CD4-positive, alpha-beta T cell treated with Interferon alpha-2 for 1 hour (primary cell): ENCODE measurements around the gene PALLD.

Experiments used
- DNase-seq, 2 donors: peaks; one replicate each; pipeline ENCODE4 v3.0.0-alpha.2; 2020 to 2022

The PALLD gene

DNA sequence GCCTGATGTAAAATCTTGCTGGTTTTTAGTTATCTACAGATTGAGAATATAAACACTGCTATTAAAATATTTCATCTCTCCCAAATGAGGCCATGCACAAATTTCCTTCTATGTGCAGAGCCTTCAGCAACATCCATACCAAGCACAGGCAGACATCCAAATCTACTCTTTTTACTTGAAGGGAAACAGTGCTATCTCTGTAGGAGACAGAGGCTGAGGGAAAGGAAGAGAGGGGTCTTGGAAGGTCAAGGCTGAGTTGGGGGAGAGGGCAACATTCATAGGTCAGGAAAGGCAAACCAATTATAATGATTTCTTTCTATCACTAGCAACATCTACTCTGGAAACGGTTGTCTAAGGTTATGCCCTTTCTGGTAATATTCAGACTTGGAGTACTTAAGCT is 273.0 kb downstream of the PALLD start:
- DNase-seq = no peak

GRCh38 chr4:168771251-168771650 is 274.4 kb downstream of the PALLD start:
- DNase-seq = no peak

DNA sequence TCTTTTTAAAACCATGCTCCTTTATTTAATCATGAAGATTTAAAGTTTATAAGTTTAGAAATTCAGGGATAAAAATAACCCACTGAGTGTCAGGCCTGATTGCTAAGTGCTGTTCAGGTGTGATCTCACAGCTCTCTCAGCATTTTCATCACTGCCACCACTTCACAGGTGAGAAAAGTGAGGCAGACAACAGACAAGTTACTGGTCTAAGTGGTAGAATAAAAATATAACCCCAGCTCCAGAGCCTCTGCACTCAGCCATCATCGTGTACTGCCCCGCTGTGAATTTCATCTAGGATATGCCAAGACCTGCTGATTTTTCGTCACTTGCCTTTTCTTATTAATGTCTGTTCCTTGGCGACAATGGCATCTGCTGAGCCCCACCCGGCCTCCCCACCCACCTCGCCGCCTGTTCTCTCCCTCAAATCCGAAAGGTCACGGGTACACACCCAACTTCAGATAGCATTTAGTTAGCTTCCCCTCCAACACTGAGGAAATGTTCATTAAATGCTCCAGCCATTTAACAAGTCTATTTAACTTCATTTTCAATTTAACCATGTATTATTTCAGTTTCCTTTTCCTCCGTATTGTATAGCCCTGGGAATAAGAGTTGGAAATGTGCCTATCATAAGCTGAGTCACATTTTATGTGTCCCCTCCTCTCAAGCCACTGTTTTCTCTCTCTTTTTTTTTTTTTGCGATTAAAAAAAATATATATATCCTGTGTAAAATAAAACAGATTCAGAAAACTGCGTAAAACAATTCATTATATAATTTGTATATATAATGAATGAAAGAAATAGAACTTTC is 276.7 kb downstream of the PALLD start:
- DNase-seq = no peak

DNA sequence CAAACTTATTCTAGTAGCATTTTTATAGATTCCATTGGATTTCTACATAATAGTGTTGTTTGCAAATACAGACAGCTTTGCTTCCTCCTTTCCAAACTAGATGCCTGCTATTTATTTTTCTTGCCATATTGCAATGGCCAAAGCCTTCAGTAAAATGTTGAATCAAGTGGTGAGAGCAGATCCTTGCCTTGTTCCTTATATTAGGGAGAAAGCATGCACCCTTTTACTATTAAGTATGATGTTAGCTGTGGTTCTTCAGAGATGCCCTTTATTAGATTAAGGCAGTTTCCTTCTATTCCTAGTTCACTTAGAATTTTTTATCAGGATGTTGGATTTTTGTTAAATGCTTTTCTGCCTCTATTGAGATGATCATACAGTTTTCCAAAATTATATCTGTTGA is 279.5 kb downstream of the PALLD start:
- no peak for DNase-seq

DNA sequence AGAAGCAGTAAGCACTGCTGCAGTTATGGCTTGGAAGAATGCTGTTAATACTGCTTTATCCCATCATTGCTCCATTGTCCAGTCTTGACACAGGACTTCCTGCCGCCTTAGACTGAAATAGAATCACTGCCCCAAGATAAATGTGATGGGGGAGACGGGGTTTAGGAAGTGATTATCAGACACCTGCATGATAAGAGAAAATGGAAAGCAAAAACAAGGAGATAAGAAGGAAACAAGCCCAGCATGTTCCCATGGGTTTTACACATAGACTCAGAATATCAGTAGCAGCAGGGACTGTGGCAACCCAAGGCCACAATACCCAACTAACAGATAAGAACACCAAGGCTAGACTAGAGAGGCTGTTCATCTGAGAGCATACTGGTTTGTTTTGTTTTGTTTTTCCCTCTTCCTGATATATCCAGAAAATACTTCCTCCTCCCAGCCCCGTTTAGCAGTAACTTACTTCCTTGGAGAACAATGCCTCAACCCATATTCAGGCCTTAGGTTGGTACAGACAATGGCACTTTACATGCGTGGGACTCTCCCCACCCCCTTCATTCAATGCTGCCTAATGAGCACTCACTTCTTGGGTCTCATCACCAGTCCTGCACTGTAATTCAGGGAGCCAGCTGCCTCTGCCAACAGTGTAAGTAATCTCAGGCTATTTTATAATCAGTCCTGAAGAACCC is 280.6 kb downstream of the PALLD start:
- no peak for DNase-seq

GRCh38 chr4:168781341-168781740 is 284.5 kb downstream of the PALLD start:
- no peak for DNase-seq

GRCh38 chr4:168781926-168782325 is 285.1 kb downstream of the PALLD start:
- no peak for DNase-seq

DNA sequence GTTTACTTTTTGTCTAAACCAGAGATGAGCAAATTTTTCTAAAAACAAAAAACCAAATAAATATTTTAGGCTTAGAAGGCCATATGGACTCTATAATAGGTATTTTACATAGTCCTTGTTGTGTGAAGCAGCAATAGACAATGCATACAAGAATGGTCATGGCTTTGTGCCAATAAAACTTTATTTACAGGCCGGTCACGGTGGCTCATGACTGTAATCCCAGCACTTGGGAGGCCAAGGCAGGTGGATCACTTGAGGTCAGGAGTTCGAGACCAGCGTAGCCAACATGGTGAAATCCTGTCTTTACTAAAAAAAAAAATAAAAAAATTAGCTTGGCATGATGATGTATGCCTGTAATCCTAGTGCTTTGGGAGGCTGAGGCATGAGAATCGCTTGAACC is 285.6 kb downstream of the PALLD start:
- DNase-seq = no peak

DNA sequence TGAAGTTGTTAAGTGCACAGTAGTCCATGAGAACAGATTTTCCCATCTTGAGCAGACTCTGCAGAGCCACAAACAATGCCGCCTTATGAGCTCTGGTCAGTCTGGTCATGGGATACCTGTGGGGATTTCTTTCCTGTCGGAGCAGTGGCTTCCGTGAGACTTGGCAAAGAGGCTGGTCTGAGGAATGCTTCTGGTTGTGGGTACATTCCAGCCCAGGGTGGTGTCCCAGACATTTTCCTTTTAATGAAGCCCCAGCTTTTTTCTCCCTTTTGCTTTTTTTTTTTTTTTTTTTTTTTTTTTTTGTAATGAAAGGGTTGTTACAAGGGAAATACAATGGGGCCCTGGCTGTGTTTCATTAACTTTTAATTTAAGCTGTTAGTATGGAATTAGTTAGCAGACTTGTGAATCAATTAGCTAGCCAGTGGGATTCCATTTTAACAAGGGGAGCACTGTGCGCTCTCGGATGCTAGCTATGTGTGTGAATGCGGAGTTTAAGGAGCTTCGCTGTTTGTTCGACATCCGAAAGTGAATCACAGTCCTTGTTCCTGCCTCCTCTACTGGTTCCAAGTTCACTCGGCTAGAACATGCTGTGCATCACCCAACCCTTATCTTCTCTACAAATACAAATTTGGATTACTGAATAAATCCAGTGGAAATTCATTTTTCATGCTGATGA is 288.1 kb downstream of the PALLD start:
- no peak for DNase-seq

- no peak for DNase-seq
These were observed 290.5 kb downstream of the PALLD start for GRCh38 chr4:168787334-168787733.

- no peak for DNase-seq
These were observed 291.1 kb downstream of the PALLD start for GRCh38 chr4:168787801-168788595.

DNA sequence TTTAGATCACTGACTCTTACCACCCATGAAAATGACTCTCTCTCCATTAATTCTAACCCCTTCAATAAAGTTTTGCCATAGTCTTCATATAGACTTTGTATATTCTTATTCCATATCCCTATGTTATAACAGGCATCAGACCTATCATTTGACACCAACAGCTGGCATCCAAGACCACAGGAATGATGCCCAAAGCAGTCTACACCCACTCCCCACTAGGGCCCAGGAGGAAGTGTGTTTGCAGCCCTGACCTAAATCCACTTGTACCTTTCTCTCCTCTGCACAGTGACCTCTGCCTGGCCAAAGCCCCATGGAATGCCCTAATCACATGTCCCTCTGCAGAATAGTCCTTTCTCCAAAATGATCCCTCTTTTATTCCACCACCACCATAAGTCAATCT is 294.0 kb downstream of the PALLD start:
- DNase-seq = no peak

- no peak for DNase-seq
These were observed 294.5 kb downstream of the PALLD start for GRCh38 chr4:168791376-168791775.

DNA sequence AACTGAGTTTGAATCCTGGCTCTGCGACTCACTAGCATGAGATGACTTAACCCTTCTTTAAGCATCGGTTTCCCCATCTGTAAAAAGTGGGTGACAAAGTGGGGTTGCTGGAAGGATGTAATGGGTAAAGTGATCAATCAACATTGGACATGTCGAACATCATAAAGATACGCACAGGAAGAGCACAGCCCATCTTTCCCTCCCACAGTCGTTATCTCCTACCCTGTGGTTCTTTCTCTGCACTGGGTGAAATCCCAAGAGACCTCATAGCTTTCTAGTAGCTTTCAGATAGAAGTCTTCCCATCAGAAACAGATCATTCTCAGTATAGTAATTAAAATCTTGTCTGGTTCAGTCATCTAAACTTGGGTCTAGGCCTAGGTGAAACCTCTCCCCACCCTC is 296.7 kb downstream of the PALLD start:
- DNase-seq = no peak

DNA sequence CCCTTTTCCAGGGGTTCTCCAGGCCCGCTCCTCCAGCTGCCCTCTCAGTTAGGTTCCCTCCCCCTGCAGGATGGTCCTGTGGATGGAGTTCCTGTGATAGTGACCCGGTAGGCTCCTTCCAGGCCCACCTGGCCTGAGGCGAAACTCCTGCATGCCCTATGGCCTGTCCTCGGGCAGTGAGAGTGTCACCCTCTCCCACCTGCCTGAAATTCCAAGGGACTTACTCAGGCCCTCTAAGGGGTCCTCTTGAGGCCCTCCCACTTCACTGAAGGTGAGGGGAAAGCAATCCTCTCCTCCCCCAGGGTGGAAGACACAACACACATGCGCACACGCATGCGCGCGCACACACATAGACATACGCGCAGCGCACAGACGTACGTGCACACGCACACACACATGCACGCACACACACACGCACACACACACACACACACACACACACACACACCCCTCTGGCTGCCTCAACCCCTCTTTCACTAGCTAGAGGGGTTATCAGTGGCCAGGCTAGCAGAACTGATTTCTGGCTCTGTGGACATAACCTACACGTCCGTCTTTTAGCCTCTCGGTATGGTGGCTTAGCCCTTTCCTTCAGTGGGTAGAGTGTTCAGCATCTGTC is 297.3 kb downstream of the PALLD start:
- DNase-seq = no peak

GRCh38 chr4:168794881-168795280 is 298.0 kb downstream of the PALLD start:
- DNase-seq = no peak

DNA sequence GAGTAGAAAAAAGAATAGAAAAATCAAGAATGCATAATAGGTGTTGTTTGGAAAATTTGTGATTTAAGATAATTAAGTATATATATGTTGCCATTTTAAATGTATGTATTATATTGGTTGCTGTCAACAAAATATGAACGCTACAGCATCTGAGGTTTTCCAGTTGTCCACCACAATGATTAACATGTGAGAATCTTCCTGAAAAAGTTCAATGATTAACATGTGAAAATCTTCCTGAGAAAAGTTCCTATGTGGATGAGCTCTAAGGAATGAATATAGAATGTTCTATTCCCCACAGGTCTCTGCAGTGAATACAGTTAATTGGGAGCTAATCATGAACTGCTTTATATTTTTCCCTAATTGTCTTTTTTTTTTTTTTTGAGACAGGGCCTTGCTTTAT is 298.5 kb downstream of the PALLD start:
- no peak for DNase-seq

- no peak for DNase-seq
These were observed 299.7 kb downstream of the PALLD start for GRCh38 chr4:168796362-168797106.

- no peak for DNase-seq
These were observed 300.3 kb downstream of the PALLD start for GRCh38 chr4:168797194-168797593.

GRCh38 chr4:168797738-168798375 is 301.0 kb downstream of the PALLD start:
- no peak for DNase-seq

- no peak for DNase-seq
These were observed 304.1 kb downstream of the PALLD start for GRCh38 chr4:168800926-168801325.
